Endothelial cell of umbilical vein (primary cell): Measurements from ENCODE around the gene FES. TPM values are rescaled to one million over a fixed set of nuclear protein-coding genes. Genes with fewer than 3 reads are reported as not detected.

ENCODE experiments used
- BruUV-seq: library from RNA; stranded (reverse); fragments of 400-500 nt; replicated peaks from 2 replicates; lab custom pipeline; 2021; lab: Mats Ljungman, UMichigan
- CTCF ChIA-PET: fragments of 300-600, 350-600 bp; sonication (Branson Sonifier 250); formaldehyde crosslinking; loops from one replicate; lab custom pipeline; 2021; ENCODE audit warnings: antibody characterized with exemption, inconsistent platforms; lab: Charles Lee
- POLR2A ChIA-PET: fragments of 300-600, 350-600 bp; sonication (Branson Sonifier 250); formaldehyde crosslinking; loops from one replicate; lab custom pipeline; 2021; ENCODE audit warnings: antibody characterized with exemption, inconsistent platforms; lab: Charles Lee
- DNase-seq: peaks from one replicate; pipeline ENCODE4 v3.0.0-alpha.2; 2011; ENCODE audit warnings: low read depth, low spot score
- FAIRE-seq: peaks from 2 replicates; lab custom pipeline; 2011; peaks lifted over from hg19 to GRCh38; lab: Jason Lieb, UNC
- H2AFZ ChIP-seq: 2 replicates; pipeline ENCODE4 v1.6.0; 2012; ENCODE audit warnings: low read depth, low read length, control low read depth, inconsistent platforms
- H3K27ac ChIP-seq: 2 replicates; pipeline ENCODE4 v1.5.1; 2011; ENCODE audit warnings: low read depth, mild to moderate bottlenecking, control low read depth, low read length, moderate library complexity; ENCODE audit not compliant: insufficient read depth
- H3K27me3 ChIP-seq, 2 experiments: 2 replicates each; pipeline versions ENCODE4 v1.6.0 to v1.6.1; 2011; ENCODE audit warnings: low read length in 2 of 2, mixed read lengths in 1 of 2; ENCODE audit not compliant: control insufficient read depth in 2 of 2, insufficient read depth in 2 of 2
- H3K36me3 ChIP-seq, 2 experiments: 2 replicates in 1 of 2; 3 replicates in 1 of 2; pipeline ENCODE4 v1.5.1; 2011; ENCODE audit warnings: low read length in 2 of 2, mild to moderate bottlenecking in 1 of 2, moderate library complexity in 1 of 2; ENCODE audit not compliant: control insufficient read depth in 2 of 2, insufficient read depth in 2 of 2; ENCODE audit errors: extremely low read depth in 1 of 2
- H3K4me1 ChIP-seq: 3 replicates; pipeline ENCODE4 v1.5.1; 2011; ENCODE audit warnings: mild to moderate bottlenecking, low read length; ENCODE audit not compliant: control insufficient read depth, insufficient read depth; ENCODE audit errors: extremely low read depth
- H3K4me2 ChIP-seq: 2 replicates; pipeline ENCODE4 v1.6.1; 2011; ENCODE audit warnings: low read length, control low read depth, mixed read lengths; ENCODE audit not compliant: insufficient read depth
- H3K4me3 ChIP-seq, 3 experiments: fragments of 200-600 bp in 1 of 3; sonication (generic), shearing (Covaris generic) in 1 of 3; replicated peaks in 1 of 3; 2 replicates each; pipeline ENCODE4 v1.5.1; 2011 to 2016; ENCODE audit warnings: control low read depth in 3 of 3, low read length in 3 of 3, mild to moderate bottlenecking in 2 of 3, inconsistent platforms in 1 of 3, low read depth in 1 of 3, moderate library complexity in 1 of 3; ENCODE audit not compliant: insufficient read depth in 1 of 3
- H3K79me2 ChIP-seq: 2 replicates; pipeline ENCODE4 v1.6.0; 2012; ENCODE audit warnings: low read length, inconsistent platforms; ENCODE audit not compliant: control insufficient read depth, insufficient read depth
- H3K9ac ChIP-seq: replicated peaks from 2 replicates; pipeline ENCODE3; 2011; ENCODE audit warnings: low read length, control low read depth; ENCODE audit not compliant: insufficient read depth; ENCODE audit errors: extremely low read depth
- H3K9me1 ChIP-seq: replicated peaks from 3 replicates; pipeline ENCODE4 v1.6.0; 2011; ENCODE audit warnings: mild to moderate bottlenecking, low read length; ENCODE audit not compliant: control insufficient read depth, insufficient read depth; ENCODE audit errors: extremely low read depth
- H3K9me3 ChIP-seq: replicated peaks from 2 replicates; pipeline ENCODE4 v1.5.1; 2012; ENCODE audit warnings: low read length, inconsistent platforms; ENCODE audit not compliant: control insufficient read depth, insufficient read depth
- H4K20me1 ChIP-seq: replicated peaks from 2 replicates; pipeline ENCODE3; 2011; ENCODE audit warnings: mild to moderate bottlenecking, low read length; ENCODE audit not compliant: control insufficient read depth, insufficient read depth; ENCODE audit errors: extremely low read depth
- CTCF ChIP-seq, 2 donors: IDR thresholded peaks; 1 replicate in 1 of 2; 2 replicates in 1 of 2; pipeline ENCODE4 v1.5.1; 2011; ENCODE audit warnings: low read length in 2 of 2, mild to moderate bottlenecking in 2 of 2, moderate library complexity in 2 of 2, control low read depth in 1 of 2, inconsistent platforms in 1 of 2, low read depth in 1 of 2; ENCODE audit not compliant: insufficient read depth in 1 of 2; ENCODE audit errors: extremely low read depth in 1 of 2
- EZH2 ChIP-seq: IDR thresholded peaks from 2 replicates; pipeline ENCODE4 v1.6.1; 2012; ENCODE audit warnings: borderline replicate concordance, low read depth, mild to moderate bottlenecking, moderate library complexity, low read length, inconsistent platforms; ENCODE audit not compliant: severe bottlenecking
- FOS ChIP-seq: IDR thresholded peaks from 2 replicates; pipeline ENCODE4 v1.6.1; 2011; ENCODE audit warnings: mild to moderate bottlenecking, low read length, moderate library complexity, borderline replicate concordance; ENCODE audit not compliant: insufficient read depth
- GATA2 ChIP-seq: IDR thresholded peaks from 2 replicates; pipeline ENCODE4 v1.7.0; 2011; ENCODE audit warnings: low read depth, mild to moderate bottlenecking, moderate library complexity, mixed read lengths, low read length; ENCODE audit not compliant: insufficient read length, insufficient read depth
- JUN ChIP-seq: IDR thresholded peaks from 2 replicates; pipeline ENCODE4 v1.6.1; 2011; ENCODE audit warnings: borderline replicate concordance, low read depth; ENCODE audit not compliant: insufficient read length, insufficient read depth
- MAX ChIP-seq: IDR thresholded peaks from 2 replicates; pipeline ENCODE4 v1.6.1; 2011; ENCODE audit not compliant: insufficient read depth, insufficient read length
- MYC ChIP-seq: IDR thresholded peaks from one replicate; pipeline ENCODE4 v1.6.1; 2011; ENCODE audit warnings: mild to moderate bottlenecking, low read depth, low read length
- POLR2A ChIP-seq: IDR thresholded peaks from 2 replicates; pipeline ENCODE4 v1.6.1; 2012; ENCODE audit warnings: low read depth, mild to moderate bottlenecking, control low read depth, low read length
- POLR2AphosphoS5 ChIP-seq: IDR thresholded peaks from 2 replicates; pipeline ENCODE4 v1.6.1; 2012; ENCODE audit warnings: low read depth, mild to moderate bottlenecking, control low read depth, low read length, moderate library complexity; ENCODE audit not compliant: insufficient read depth
- dilution Hi-C: fragments of 300-500 bp; cut with MboI; formaldehyde crosslinking; loops from one replicate; pipeline ENCODE4 v1.15.0; 2019; ENCODE audit warnings: low sequenced_read_pairs; ENCODE audit not compliant: extremely low pct_ligation_motif_present
- intact Hi-C: fragments of 100-400 bp; cut with micrococcal nuclease; formaldehyde crosslinking; loops from one replicate; pipeline ENCODE4 v1.10.0; 2022
- polyA plus RNA-seq, 4 experiments: library from polyadenylated mRNA; depleted of rRNA in 3 of 4; stranded (reverse) in 3 of 4; unstranded in 1 of 4; fragments of >200 nt; gene quantifications; 2 replicates each; pipeline versions ENCODE4 v1.2.1 to v1.2.3, GENCODE V29; 2011 to 2012; ENCODE audit warnings: missing spikeins in 1 of 4
- total RNA-seq: library from RNA; stranded (reverse); gene quantifications from 2 replicates; pipeline ENCODE4 v1.2.3, GENCODE V29; 2021

FES gene
- total and polyA plus RNA-seq, 2 donors (not counting 3 experiments of a cell fraction or from before 2014, with no cell fraction given) = 41.5 to 58.1 TPM

- Histone ChIP-seq H3K9ac (no peak overlapping the region), H3K27me3 (no peaks in the 10 kb centered on the region), H3K79me2 (no peaks in the 10 kb centered on the region), H3K9me3 (no peaks in the 10 kb centered on the region), H3K4me2 (no peak overlapping the region), H4K20me1 (no peaks in the 10 kb centered on the region), H3K4me1 (peaks cover 3% of the 10 kb centered on the region), H3K27ac (no peak overlapping the region), H3K4me3 (no peak overlapping the region), H3K9me1 (no peaks in the 10 kb centered on the region), H2AFZ (no peak overlapping the region), H3K36me3 (no peaks in the 10 kb centered on the region)
- no TSS peak for BruUV-seq
- dilution Hi-C loops (no loop called here), intact Hi-C loops (no loop called here)
- FAIRE-seq (no peak), DNase-seq (no peak)
- ChIA-PET CTCF (no interaction called here), POLR2A (no interaction called here)
- TF ChIP-seq FOS = no peak
- no peak for TF ChIP-seq POLR2AphosphoS5
These were observed 45.8 kb upstream of the FES start for GRCh38 chr15:90838544-90838943.

GRCh38 chr15:90839187-90840071 is 44.9 kb upstream of the FES start:
- intact Hi-C loops = no loop called here
- Histone ChIP-seq H3K36me3 (no peaks in the 10 kb centered on the region), H3K9me3 (no peaks in the 10 kb centered on the region), H4K20me1 (no peaks in the 10 kb centered on the region), H3K27me3 (no peaks in the 10 kb centered on the region), H3K4me3 (no peak overlapping the region), H3K4me2 (no peak overlapping the region), H3K9ac (no peak overlapping the region), H3K4me1 (peaks cover 3% of the 10 kb centered on the region), H3K9me1 (no peaks in the 10 kb centered on the region), H3K27ac (no peak overlapping the region), H3K79me2 (no peaks in the 10 kb centered on the region), H2AFZ (no peak overlapping the region)
- CTCF ChIA-PET = interaction anchor here (0.7 to 0.9 kb wide), 2 partner anchors 10 to 11 kb away, joined by 3 to 4 read pairs; no protein-coding TSS in a partner anchor
- dilution Hi-C loops = no loop called here
- no TSS peak for BruUV-seq
- DNase-seq = no peak
- TF ChIP-seq POLR2AphosphoS5 (no peak), POLR2A (no peak), JUN (no peak), EZH2 (no peak), CTCF (IDR thresholded peaks at IDR 0.05; ENCODE audit: extremely low read depth in 1 of 2, insufficient read depth in 1 of 2, low read depth in 1 of 2, low read length in 2 of 2) (no peak), MYC (no peak), GATA2 (no peak), MAX (no peak), FOS (no peak)
- FAIRE-seq = no peak
- POLR2A ChIA-PET = no interaction called here
